SKM-1 treated with dmso at 0.1 percent for 144 hours (cell line): ENCODE results near the gene AKNA.

ENCODE experiments used
- DNase-seq: peaks from one replicate; lab custom pipeline; 2025; ENCODE audit not compliant: unreplicated experiment; lab: John Stamatoyannopoulos, UW

The AKNA gene

DNA sequence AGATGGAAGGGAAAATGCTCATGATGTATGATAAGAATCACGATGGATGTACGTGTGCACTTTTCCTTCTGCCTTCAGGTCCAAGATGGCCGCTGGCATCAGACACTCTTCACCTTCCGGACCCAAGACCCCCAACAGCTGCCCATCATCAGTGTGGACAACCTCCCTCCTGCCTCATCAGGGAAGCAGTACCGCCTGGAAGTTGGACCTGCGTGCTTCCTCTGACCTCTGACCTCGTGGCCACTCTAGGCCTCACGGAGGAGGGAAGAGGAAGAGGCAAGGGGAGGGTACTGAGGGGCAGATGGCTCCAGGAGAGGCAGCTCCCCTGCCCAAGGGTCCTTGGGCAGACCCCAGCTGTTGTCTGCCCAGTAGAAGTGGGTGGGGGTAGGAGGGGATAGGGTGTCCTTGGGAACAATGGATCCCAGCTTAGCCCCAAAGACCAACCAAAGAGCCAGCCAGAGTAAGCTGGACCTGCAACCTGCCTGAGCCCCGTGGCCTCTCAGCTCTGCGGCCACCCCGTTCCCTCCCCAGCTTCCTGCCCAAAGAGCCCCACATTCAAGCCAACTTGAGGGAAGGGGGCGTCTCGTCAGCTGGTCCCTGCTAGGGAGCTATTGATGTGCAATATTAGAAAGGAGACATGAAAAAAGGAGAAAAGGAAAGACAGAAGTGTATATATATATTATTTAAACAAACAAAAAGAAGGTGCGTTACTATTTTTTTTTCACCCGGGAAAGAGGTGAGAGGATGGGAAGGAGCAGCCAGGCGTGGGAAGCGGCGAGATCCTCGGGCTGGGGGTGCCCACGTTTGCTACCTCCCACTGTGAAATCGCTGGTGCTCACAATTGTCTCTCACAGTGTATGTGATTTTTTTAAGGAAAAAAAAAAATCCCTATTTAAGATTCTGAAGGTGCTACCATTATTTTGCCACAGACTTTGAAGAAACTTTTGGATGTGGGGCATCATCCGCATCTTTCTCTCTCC, 77.0 kb downstream of the AKNA start:
- DNase-seq = no peak

GRCh38 chr9:114309096-114309495, 78.7 kb downstream of the AKNA start:
- no peak for DNase-seq

- DNase-seq = no peak
Measured at GRCh38 chr9:114308361-114308950, 79.3 kb downstream of the AKNA start.

GRCh38 chr9:114307899-114308267, 79.9 kb downstream of the AKNA start:
- DNase-seq = no peak

GRCh38 chr9:114304416-114305188, 83.2 kb downstream of the AKNA start:
- DNase-seq = no peak

- no peak for DNase-seq
Measured at GRCh38 chr9:114303977-114304376, 83.8 kb downstream of the AKNA start.

DNA sequence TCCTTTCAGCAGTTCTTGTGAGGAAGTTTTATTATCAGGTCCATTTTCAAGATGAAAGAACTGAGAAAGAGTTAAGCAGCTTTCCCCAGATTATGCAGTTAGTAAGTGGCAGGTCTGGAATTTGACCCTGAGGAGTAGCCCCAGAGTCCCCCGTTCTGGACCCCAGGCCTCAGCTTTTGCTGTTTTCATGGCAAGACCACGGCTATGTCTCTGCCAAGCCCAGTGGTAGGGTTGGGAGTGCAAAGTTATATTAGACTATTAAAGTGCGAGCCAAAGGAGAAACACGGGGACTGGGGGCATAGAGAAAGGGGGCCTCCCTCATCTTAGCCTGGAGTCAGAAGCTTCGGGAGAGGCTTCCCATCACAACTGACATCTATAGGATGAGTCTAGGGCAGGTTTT, 84.2 kb downstream of the AKNA start:
- no peak for DNase-seq

GRCh38 chr9:114302727-114303126, 85.1 kb downstream of the AKNA start:
- no peak for DNase-seq

DNA sequence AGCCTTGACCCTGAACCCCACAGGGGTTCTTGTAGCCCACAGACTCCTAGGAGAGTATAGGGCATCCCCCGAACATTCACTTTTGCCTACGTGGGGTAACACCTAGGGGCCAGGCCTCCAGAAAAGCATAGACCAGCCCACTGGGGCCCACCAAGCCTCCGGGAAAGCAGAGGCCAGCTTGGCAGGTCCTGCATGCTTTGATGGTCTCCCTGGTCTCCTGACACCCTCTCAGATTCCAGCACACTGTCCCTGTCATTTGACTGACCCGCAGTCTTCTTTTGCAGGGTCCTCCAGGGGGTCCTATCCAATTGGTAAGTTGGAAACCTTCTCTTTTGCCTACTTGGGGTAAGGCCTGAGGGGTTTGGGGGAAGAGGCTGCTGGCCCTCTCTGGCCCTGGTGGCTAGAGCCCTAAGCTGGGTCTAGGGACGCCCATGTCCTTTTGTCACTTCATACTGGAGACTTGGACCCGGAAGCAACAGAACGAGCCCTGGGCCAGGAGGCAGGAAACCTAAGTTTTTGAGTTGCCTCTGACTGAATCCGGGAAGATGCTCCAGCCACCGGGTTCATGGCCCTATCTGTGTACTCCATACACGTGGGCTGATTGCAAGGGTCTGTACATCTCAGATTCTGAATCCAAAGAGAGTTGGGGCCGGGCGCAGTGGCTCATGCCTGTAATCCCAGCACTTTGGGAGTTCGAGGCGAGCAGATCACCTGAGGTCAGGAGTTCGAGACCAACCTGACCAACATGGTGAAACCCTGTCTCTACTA, 85.8 kb downstream of the AKNA start:
- no peak for DNase-seq

DNA sequence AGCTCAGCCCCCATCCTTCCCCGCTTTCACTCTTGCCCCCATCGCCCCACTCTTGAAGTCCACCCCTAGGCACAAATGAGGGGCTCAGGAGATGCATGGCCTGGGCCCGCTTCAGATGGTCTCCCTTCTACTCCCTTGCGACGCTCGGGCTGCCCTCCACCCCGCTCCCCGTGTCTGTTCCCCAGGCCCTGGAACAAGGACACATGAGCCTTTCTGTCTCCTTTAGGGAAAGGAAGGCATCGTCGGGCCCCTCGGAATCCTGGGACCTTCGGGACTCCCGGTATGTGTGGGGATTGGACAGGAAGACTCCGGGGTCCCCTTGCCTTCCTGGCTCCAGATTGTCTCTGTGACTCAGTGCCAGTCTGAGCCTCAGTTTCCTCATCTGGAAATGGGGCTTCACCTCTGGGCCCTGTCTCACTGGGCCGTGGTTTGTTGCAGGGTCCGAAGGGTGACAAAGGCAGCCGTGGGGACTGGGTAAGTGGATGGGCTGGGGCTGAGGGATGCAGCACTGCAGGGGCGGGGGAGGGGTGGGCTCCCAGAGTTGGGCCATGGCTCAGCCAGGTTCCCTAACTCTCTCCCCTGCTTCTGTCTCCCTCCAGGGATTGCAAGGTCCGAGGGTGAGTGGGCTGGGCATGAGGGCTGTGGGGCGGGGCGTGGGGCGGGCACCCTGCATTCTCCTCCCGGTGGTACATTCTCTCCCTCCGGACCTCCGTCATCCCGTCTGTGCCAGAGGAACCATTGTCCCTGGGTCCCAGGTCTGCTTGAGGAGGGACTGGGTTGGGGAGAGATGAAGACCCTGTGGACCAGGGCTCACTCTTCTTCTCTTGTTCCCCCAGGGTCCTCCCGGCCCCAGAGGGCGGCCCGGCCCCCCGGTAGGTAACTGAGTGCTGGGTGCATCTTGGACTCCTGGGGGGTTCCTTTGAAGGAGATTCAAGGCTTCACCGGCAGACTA, 86.7 kb downstream of the AKNA start:
- DNase-seq = no peak

DNA sequence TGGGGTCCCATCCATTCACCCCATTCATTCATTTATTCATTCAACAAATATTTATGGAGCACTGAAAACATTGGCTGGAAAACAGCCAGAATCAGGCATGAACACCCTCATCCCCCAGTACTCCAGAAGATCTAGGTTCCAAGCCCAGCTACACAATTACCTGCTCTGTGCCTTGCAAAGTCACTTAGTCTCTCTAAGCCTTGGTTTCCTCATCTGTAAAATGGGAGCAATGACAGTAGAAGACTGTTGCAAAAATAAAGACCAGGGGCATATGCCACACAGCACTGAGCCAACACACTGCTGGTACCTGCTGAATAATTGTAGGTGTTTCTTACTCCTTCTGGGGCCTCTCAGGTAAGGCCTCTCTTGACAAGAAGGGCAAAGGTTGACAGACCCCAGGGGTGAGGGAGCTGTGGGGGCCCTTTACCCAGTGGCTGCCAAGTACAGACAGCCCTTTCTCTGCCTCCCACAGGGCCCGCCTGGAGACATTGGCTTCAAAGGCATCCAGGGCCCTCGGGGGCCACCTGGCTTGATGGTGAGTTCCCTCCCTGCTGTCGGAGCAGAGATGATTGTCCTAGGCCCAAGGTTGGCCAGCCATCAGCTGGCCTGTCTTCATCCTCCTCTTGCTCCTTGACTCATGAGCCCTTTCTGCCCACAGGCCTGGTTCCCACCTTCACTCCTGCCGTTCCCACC, 87.5 kb downstream of the AKNA start:
- no peak for DNase-seq

DNA sequence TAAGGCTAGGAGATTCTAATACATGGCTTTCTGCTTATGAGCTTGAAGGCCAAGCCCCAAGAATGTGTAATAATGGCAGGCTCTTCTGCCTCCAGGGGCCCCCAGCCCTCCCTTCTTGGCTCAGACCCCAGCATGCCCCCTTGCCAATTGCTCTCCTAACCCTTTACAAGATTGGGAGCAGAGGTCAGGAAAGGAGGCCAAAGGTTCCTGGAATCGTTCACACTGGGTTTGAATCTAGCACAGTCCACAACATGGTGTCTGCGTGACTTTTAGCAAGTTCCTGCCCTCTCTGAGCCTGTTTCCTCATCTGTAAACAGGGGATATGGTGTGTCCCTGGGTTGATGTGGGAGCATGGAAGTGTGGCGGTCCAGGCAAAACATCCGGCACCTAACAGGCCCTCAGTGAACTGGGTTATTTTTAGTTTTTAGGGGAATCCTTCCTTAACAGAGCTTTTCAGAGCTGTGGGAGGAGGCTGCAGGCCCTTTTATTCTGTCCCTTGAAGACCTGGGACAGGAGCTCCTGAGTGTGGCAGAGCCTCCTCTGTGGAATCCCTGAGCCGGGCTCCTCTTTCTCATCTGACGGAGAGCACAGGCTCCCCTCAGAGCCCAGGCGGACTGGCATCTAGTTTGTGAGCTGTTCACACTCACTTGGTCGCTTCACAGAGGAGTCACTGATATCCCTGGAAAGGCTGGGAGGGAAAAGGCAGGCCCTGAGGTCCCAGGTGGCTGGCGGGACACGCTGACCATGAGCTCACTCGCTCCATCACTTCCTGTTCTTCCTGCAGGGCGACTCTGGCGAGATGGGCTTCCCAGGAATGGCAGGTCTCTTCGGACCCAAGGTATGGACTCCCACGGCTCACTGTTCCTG, 88.3 kb downstream of the AKNA start:
- DNase-seq = no peak

GRCh38 chr9:114296338-114296737, 91.4 kb downstream of the AKNA start:
- no peak for DNase-seq

- DNase-seq = no peak
Measured at GRCh38 chr9:114294664-114295063, 93.1 kb downstream of the AKNA start.

- no peak for DNase-seq
Measured at GRCh38 chr9:114291886-114292590, 95.7 kb downstream of the AKNA start.

- DNase-seq = no peak
Measured at GRCh38 chr9:114291064-114291474, 96.7 kb downstream of the AKNA start.

DNA sequence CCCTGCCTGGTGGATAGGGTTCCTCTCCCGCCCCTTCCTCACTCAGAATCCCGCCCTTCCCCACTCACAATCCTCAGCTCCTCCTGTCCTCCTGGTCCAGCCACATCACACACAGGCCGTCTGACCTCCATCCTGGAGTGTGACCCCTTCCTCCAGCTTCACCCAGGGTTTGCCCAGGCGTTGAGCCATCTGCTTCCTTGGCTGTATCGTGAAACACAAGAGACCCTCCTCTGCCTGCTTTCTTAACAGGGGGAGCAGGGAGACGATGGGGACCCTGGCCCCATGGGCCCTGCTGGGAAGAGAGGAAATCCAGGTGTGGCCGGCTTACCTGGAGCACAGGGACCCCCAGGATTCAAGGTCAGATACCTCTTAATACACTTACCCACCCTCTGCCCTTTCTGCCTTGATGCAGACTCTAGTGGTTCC, 97.2 kb downstream of the AKNA start:
- no peak for DNase-seq
